Cardiac septum (tissue), 1 donor: ENCODE results near the gene PPP6R3. TPM values are rescaled to one million over a fixed set of nuclear protein-coding genes. Genes with fewer than 3 reads are reported as not detected.

Experiments used
- DNase-seq: peaks from one replicate; pipeline ENCODE4 v3.0.0-alpha.2; 2020; ENCODE audit warnings: low spot score
- intact Hi-C: fragments of 100-400 bp; cut with DNase I; formaldehyde crosslinking; loops from one replicate; pipeline ENCODE4 v1.14.0; 2022
- total RNA-seq: library from RNA; stranded (reverse); fragmentation: NEBNext Ultra II Directional; extraction: Animal tissue kit (Norgen Biotek cat#: 25700); gene quantifications from one replicate; pipeline ENCODE4 v1.2.1, GENCODE V29; 2021
- donor health status: DM: no; HTN: no; CAD: no.

Gene PPP6R3
- total RNA-seq, 1 donor from 2014 or later: 92.4 TPM

GRCh38 chr11:68575025-68575665 lies 114.6 kb downstream of the PPP6R3 start:
- DNase-seq: no peak
- intact Hi-C loops: no loop called here

GRCh38 chr11:68579455-68579854 lies 118.9 kb downstream of the PPP6R3 start:
- DNase-seq: no peak
- intact Hi-C loops: no loop called here

GRCh38 chr11:68581439-68581838 lies 120.9 kb downstream of the PPP6R3 start:
- intact Hi-C loops: loop anchor here (5.0 kb wide), 1 partner anchor 119 kb away; the partner anchor contains the start of gene PPP6R3
- DNase-seq: no peak

- intact Hi-C loops: loop anchor here (5.0 kb wide), 1 partner anchor 120 kb away; the partner anchor contains the start of gene PPP6R3
- no peak for DNase-seq
Measured at GRCh38 chr11:68581901-68582300, 121.3 kb downstream of the PPP6R3 start.

- no peak for DNase-seq
Measured at GRCh38 chr11:68582416-68583040, 122.0 kb downstream of the PPP6R3 start.

GRCh38 chr11:68583041-68583446 lies 122.5 kb downstream of the PPP6R3 start:
- DNase-seq: no peak
- intact Hi-C loops: loop anchor here (5.0 kb wide), 1 partner anchor 121 kb away; the partner anchor contains the start of gene PPP6R3

More at GRCh38 chr11:68582416-68583040, 122.0 kb downstream of the PPP6R3 start:
- intact Hi-C loops: loop anchor here (5.0 kb wide), 1 partner anchor 120 kb away; the partner anchor contains the start of gene PPP6R3

GRCh38 chr11:68584097-68584496 lies 123.5 kb downstream of the PPP6R3 start:
- DNase-seq: no peak
- intact Hi-C loops: loop anchor here (5.0 kb wide), 1 partner anchor 122 kb away; the partner anchor contains the start of gene PPP6R3

GRCh38 chr11:68584991-68585524 lies 124.5 kb downstream of the PPP6R3 start:
- DNase-seq: no peak
- intact Hi-C loops: loop anchor here (5.0 kb wide), 2 partner anchors 43 to 123 kb away; partner anchors contain the start of gene PPP6R3

- intact Hi-C loops: loop anchor here (5.0 kb wide), 1 partner anchor 47 kb away; no protein-coding TSS in a partner anchor
- no peak for DNase-seq
Measured at GRCh38 chr11:68589547-68590216, 129.1 kb downstream of the PPP6R3 start.

GRCh38 chr11:68591719-68592118 lies 131.2 kb downstream of the PPP6R3 start:
- intact Hi-C loops: no loop called here
- DNase-seq: no peak

- intact Hi-C loops: no loop called here
- no peak for DNase-seq
Measured at GRCh38 chr11:68593441-68593840, 132.9 kb downstream of the PPP6R3 start.

GRCh38 chr11:68594123-68594522 lies 133.6 kb downstream of the PPP6R3 start:
- intact Hi-C loops: no loop called here
- no peak for DNase-seq

GRCh38 chr11:68596231-68596630 lies 135.7 kb downstream of the PPP6R3 start:
- intact Hi-C loops: no loop called here
- no peak for DNase-seq

GRCh38 chr11:68598816-68599653 lies 138.5 kb downstream of the PPP6R3 start:
- no peak for DNase-seq

GRCh38 chr11:68601147-68601546 lies 140.6 kb downstream of the PPP6R3 start:
- DNase-seq: no peak
- intact Hi-C loops: no loop called here

More at GRCh38 chr11:68598816-68599653, 138.5 kb downstream of the PPP6R3 start:
- intact Hi-C loops: no loop called here

GRCh38 chr11:68609761-68610160 lies 149.2 kb downstream of the PPP6R3 start:
- DNase-seq: no peak
- intact Hi-C loops: no loop called here

GRCh38 chr11:68610452-68611116 lies 150.0 kb downstream of the PPP6R3 start:
- intact Hi-C loops: no loop called here

GRCh38 chr11:68615657-68616056 lies 155.1 kb downstream of the PPP6R3 start:
- no peak for DNase-seq
- intact Hi-C loops: no loop called here

More at GRCh38 chr11:68610452-68611116, 150.0 kb downstream of the PPP6R3 start:
- no peak for DNase-seq
